ENCODE data around the gene POLR2J. TPM values are rescaled to one million over a fixed set of nuclear protein-coding genes. Genes with fewer than 3 reads are reported as not detected.

POLR2J gene
- polyA plus RNA-seq, 1 donor from 2014 or later, result 42.6 TPM

- H3K27me3 ChIP-seq (ENCODE audit: insufficient read depth, low read depth, low read length), result no peaks in the 10 kb centered on the region
- H3K79me2 ChIP-seq (replicated peaks; ENCODE audit: insufficient read depth, low read length), result no peaks in the 10 kb centered on the region
- H3K9me2 ChIP-seq (ENCODE audit: insufficient read depth, low read length), result no peaks in the 10 kb centered on the region
- H3K9me3 ChIP-seq (ENCODE audit: low read length), result no peaks in the 10 kb centered on the region
- no peak overlapping the region for H2AFZ ChIP-seq (ENCODE audit: low read depth, low read length)
- H3K9ac ChIP-seq (ENCODE audit: low read length), result no peak overlapping the region
- H4K20me1 ChIP-seq (ENCODE audit: insufficient read depth), result no peaks in the 10 kb centered on the region
- H3F3A ChIP-seq (ENCODE audit: insufficient read depth, low read length, poor library complexity, severe bottlenecking), result no peaks in the 10 kb centered on the region
- TF ChIP-seq TAF1 (IDR thresholded peaks at IDR 0.05; ENCODE audit: low read depth) (no peak), MXI1 (conservative IDR thresholded peaks at IDR 0.05; ENCODE audit: poor library complexity, severe bottlenecking) (no peak), REST (IDR thresholded peaks at IDR 0.05; ENCODE audit: borderline replicate concordance) (no peak), SMC3 (conservative IDR thresholded peaks at IDR 0.05; ENCODE audit: poor library complexity) (no peak), POLR2AphosphoS5 (IDR thresholded peaks at IDR 0.05) (no peak), EZH2 (IDR thresholded peaks at IDR 0.05; ENCODE audit: borderline replicate concordance, insufficient read depth, low read length, poor library complexity, severe bottlenecking) (no peak), CTCF (IDR thresholded peaks at IDR 0.05; ENCODE audit: poor library complexity, severe bottlenecking) (no peak), EP300 (conservative IDR thresholded peaks at IDR 0.05; ENCODE audit: poor library complexity, severe bottlenecking) (no peak), RAD21 (conservative IDR thresholded peaks at IDR 0.05) (no peak)
- no peaks in the 10 kb centered on the region for H3K36me3 ChIP-seq (ENCODE audit: insufficient read depth, low read length)
- no peak overlapping the region for H3K27ac ChIP-seq (ENCODE audit: low read length)
- H3K4me3 ChIP-seq (ENCODE audit: low read length), result no peak overlapping the region
- H3K4me2 ChIP-seq (ENCODE audit: low read length), result no peak overlapping the region
Measured at GRCh38 chr7:102451371-102452054, 27.2 kb downstream of the POLR2J start.

- no peaks in the 10 kb centered on the region for H3K27me3 ChIP-seq (ENCODE audit: insufficient read depth, low read depth, low read length)
- H3K4me2 ChIP-seq (ENCODE audit: low read length), result no peak overlapping the region
- H3K9ac ChIP-seq (ENCODE audit: low read length), result no peak overlapping the region
- H3K79me2 ChIP-seq (replicated peaks; ENCODE audit: insufficient read depth, low read length), result no peaks in the 10 kb centered on the region
- no peak overlapping the region for H3K27ac ChIP-seq (ENCODE audit: low read length)
- no peaks in the 10 kb centered on the region for H3K9me3 ChIP-seq (ENCODE audit: low read length)
- no peaks in the 10 kb centered on the region for H4K20me1 ChIP-seq (ENCODE audit: insufficient read depth)
- H3K36me3 ChIP-seq (ENCODE audit: insufficient read depth, low read length), result no peaks in the 10 kb centered on the region
- no peaks in the 10 kb centered on the region for H3K9me2 ChIP-seq (ENCODE audit: insufficient read depth, low read length)
- no peak overlapping the region for H3K4me3 ChIP-seq (ENCODE audit: low read length)
- no peaks in the 10 kb centered on the region for H3F3A ChIP-seq (ENCODE audit: insufficient read depth, low read length, poor library complexity, severe bottlenecking)
- no peak overlapping the region for H2AFZ ChIP-seq (ENCODE audit: low read depth, low read length)
- TF ChIP-seq MXI1 (conservative IDR thresholded peaks at IDR 0.05; ENCODE audit: poor library complexity, severe bottlenecking), result no peak
- no peak for TF ChIP-seq EP300 (conservative IDR thresholded peaks at IDR 0.05; ENCODE audit: poor library complexity, severe bottlenecking)
- no peak for TF ChIP-seq CTCF (IDR thresholded peaks at IDR 0.05; ENCODE audit: poor library complexity, severe bottlenecking)
- TF ChIP-seq TAF1 (IDR thresholded peaks at IDR 0.05; ENCODE audit: low read depth), result no peak
- no peak for TF ChIP-seq REST (IDR thresholded peaks at IDR 0.05; ENCODE audit: borderline replicate concordance)
- no peak for TF ChIP-seq EZH2 (IDR thresholded peaks at IDR 0.05; ENCODE audit: borderline replicate concordance, insufficient read depth, low read length, poor library complexity, severe bottlenecking)
- TF ChIP-seq SMC3 (conservative IDR thresholded peaks at IDR 0.05; ENCODE audit: poor library complexity), result no peak
- no peak for TF ChIP-seq RAD21 (conservative IDR thresholded peaks at IDR 0.05)
- no peak for TF ChIP-seq POLR2AphosphoS5 (IDR thresholded peaks at IDR 0.05)
Measured at GRCh38 chr7:102450242-102450641, 28.5 kb downstream of the POLR2J start.
